ENCODE results near the gene AHCYL2.
"Not testable (repeated sequence)": the region's sequence is repeated elsewhere in the genome, so short reads cannot be mapped to it uniquely, and the experiment has no call there.

Gene AHCYL2

DNA sequence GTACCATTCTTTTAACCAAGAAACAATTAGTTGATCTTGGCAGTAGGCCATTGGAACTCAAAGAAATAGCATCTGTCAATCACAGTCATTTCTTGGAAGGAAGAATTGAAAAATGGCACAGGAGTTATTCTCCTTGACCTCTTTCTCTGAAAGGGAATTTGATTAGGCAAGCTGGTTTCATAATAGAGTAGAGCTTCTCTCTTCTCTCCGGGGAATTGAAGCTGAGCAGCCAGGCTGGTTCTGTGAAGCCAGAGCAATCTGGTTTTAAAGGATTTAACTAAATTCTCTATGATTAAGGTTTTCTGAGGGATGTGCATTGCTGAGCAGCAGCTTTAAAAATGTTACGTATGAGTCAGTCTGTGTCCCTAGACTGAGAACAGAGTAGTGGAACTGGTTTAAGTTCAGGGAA is 70.2 kb downstream of the AHCYL2 start:
- DNase-seq, result no peak

- peak; percentile 28 to 31 for DNase-seq
Observed at GRCh38 chr7:129298268-129298893, 73.6 kb downstream of the AHCYL2 start.

DNA sequence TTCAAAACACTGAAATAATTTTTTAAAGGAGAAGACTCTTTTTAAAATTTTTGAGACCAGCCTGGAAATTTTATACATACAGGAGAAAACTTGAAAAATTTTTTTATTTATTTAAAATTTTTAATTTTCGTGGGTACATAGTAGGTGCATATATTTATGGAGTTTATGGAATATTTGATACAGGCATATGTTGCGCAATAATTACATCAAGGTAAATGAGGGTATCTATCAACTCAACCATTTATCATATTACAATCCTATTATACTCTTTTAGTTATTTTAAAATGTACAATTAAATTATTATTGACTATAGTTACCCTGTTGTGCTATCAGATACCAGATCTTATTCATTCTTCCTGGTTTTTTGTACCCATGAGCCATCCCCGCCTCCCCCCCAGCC is 75.1 kb downstream of the AHCYL2 start:
- DNase-seq, result no peak

DNA sequence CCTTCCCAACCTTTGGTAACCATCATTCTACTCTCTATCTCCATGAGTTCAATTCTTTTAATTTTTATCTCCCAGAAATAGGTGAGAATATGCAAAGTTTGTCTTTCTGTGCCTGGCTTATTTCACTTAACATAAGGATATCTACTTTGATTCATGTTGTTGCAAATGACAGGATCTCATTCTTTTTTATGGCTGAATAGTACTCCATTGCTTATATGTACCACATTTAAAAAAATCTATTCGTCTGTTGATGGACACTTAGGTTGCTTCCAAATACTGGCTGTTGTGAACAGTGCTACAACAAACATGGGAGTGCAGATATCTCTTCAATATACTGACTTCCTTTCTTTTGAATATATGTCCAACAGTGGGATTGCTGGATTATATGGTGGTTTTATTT is 75.5 kb downstream of the AHCYL2 start:
- DNase-seq, result not testable (repeated sequence)

GRCh38 chr7:129307592-129307991 is 82.8 kb downstream of the AHCYL2 start:
- DNase-seq, result no peak

- DNase-seq, result no peak
Observed at GRCh38 chr7:129308047-129308446, 83.2 kb downstream of the AHCYL2 start.

- DNase-seq, result no peak
Observed at GRCh38 chr7:129311429-129311828, 86.6 kb downstream of the AHCYL2 start.

DNA sequence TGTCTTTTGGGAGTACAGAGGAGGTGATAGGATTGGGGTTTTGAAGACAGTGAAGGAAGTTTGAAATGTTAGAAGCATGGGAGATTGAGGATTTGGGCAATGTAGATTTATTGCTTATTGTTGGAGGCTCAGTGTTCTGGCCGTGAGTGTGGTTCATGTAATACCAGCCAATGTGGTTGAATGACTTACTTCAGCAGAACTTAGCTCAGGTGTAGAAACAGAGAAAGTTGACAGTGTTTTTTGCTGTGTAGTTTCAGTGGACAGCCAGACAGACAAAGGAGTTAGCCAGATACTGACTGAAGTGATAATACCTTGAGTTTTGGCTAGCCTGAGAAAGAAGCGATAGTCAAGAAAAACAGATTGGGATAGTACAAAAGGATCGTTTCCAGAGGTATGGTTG is 88.5 kb downstream of the AHCYL2 start:
- no peak for DNase-seq

- no peak for DNase-seq
Observed at GRCh38 chr7:129315960-129316359, 91.1 kb downstream of the AHCYL2 start.

DNA sequence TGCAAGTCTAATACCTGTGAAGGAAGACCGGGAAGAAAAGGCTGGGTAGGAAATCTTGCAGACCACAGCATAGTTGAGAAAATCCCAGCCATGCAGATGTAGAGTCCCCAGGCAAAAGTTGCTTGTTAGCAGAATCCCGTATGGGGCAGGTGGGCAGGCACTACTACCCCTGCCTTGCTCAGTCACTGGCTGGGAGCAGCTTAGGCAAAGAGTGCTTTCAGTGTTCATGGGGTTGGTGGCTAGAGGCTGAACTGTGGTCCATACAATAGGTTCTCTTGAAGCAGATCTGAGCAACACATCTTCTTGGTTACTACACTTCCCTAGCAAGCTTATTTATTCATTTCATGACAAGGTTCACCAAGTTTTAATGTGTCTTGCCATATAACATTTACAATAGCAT is 92.6 kb downstream of the AHCYL2 start:
- DNase-seq, result no peak

- no peak for DNase-seq
Observed at GRCh38 chr7:129327076-129327475, 102.2 kb downstream of the AHCYL2 start.

DNA sequence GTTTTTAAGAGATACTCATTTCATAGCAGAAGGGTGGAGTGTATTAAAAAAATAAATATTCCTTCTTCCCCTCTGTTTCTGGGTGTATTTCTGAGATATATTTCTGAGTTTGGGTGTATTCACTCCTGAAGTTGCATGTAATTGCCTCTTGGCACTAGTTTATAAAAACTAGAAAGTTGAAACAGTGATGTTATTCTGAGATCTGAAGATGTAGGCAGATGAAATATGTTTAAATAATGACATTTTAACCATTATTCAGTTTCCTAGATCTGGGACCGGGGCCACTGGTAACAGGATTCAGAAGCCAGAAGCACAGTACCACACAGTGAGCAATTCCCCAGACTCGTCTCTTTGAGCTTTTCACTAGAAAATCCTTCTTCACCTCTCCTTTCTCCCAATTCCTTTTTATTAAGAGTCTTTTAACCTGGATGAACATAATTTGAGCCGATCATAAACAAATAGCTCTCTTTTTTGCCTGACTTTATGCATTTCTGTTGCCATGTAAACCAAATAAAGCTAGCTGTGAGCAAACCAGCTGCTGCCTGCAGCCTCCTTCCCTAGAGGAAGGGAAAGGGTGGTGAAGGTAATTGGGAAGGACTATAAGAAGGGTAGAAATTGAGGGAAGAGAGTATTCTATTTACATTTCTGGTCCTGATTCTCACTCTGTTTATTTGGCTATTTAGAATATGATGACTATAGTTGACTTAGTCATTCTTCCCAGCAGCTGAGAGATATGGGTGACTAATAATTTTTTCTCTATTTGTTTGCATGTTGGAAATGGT is 107.6 kb downstream of the AHCYL2 start:
- no peak for DNase-seq

DNA sequence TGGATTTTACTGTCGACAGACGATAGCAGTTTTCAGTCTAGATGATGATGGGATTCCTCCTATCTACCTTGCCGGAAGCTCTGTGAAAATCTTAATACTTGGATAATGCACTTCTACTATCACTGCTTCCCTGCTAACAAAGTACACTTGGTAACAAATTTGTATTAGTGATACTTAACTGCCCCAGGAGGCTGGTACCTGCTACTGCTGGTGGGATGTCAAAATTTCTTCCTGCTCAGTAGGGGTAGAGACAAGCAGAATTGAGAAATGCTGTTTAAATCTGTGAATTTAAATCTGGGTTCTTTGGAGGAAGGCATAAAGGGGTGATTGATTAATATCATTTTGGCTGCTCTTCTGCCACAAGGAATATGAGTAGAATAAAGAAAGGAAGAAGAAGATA is 109.6 kb downstream of the AHCYL2 start:
- no peak for DNase-seq

DNA sequence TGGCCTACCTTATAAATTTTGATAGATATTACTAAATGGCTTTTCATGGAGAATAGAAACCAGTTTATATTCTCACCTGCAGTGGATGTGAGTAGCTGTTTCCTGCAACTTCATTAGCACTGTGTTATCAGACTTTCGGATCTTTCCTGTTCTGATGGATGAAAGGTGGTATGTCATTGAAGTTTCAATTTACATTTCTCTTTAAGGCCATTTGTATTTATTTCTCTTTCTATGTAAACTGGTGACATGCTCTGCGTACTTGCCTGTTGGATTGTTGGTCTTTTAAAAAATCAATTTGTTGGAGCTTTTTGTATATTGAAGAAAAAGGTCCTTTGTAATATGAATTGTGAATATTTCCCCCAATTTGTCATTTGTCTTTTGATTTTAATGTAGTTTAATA is 113.6 kb downstream of the AHCYL2 start:
- DNase-seq, result no peak

- no peak for DNase-seq
Observed at GRCh38 chr7:129341212-129341611, 116.4 kb downstream of the AHCYL2 start.

GRCh38 chr7:129341816-129342806 is 117.3 kb downstream of the AHCYL2 start:
- DNase-seq, result no peak

- peak in 1 of 2 donors; percentile 7 for DNase-seq
Observed at GRCh38 chr7:129343099-129343700, 118.4 kb downstream of the AHCYL2 start.

DNA sequence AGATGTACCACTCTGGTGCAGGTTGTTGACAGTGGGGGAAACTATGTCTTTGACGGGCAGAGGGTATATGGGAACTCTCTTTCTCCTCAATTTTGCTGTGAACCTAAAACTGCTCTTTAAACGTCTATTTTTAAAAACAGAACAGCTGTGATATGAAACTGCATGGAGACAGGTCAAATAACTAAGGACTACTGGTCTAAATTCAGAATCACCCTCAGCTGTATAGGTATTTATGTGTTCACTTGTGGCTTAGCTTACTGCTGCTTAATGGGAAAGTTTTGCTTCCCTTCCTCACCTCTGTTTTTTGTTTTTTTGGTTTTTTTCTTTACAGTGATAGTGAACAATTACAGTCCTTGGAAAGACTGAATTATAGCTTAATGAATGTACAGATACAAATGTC is 122.5 kb downstream of the AHCYL2 start:
- DNase-seq, result no peak

DNA sequence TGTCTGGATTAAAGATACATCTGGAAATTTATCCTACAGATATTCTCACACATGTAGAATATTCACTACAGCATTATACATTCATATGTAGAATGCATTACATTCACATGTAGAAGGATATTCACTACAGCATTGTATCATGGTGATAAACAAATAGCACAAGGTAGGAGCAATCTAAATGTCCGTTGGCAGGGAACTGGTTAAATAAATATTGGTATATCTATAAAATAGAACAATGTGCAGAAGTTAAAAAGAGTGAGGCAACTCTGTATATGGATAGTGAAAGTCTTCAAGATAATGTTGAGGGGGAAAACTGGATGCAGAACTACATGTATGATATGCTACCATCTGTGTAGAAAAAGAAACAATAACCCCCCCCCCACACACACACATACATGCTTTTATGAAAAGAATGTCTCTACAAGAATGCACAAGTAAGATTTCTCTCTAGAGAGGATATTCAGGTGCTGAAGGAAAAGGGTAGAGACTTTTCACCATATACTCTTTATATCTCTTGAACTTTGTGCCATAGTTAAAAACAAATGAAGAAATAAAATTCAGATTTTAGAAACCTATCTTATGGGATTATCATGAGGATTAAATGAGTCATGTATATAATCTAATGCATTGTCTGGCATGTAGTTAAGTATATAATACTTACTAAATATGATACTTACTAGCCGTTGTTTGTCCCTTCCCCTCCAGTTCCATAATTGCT is 123.4 kb downstream of the AHCYL2 start:
- no peak for DNase-seq

GRCh38 chr7:129351320-129351719 is 126.5 kb downstream of the AHCYL2 start:
- no peak for DNase-seq

DNA sequence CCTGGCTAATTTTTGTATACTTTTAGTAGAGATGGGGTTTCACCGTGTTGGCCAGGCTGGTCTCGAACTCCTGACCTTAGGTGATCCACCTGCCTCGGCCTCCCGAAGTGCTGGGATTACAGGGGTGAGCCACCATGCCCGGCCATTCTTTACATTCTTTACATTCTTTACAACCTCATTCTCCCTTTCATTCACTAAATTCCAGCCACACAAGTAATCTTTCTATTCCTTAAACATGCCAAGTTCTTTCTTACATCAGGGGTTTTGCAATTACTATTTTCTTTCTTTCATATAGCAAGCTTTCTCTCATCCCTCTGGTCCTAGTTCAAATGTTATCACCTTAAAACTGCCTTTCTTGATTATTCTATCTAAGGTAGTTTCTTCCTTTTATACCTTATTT is 128.3 kb downstream of the AHCYL2 start:
- not testable (repeated sequence) for DNase-seq

DNA sequence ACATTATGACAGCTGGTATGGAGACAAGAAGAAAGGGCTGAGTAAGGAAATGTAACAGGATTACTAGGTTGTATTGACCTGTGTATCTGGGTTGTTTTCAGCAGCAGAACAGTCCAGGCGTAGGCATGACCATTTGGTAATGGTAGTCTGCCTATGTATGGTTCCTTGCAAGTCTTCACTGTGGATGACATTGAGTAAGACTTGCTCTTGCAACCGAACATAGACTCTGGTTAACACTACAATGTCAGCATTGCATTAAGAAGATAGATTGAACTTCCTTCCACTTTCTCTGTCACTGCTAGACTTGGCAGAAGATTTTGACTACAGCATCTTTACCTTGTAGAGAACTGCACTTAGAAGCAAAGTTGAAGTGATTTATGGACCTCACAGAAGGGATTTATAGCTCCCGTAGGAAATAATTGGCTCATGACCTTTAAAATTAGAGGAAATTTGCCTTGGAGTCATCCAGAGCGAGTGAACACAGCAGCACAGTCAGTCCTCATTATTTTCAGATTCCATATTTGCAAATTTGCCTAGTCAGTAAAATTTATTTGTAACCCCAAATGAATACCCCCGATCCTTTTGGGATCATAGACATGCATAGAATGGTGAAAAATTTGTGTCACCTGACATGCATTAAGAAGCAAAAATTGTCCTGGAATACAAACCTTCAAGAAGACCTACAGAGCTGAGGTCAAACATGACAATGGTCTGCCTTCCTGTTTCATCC is 129.8 kb downstream of the AHCYL2 start:
- no peak for DNase-seq
